ENCODE measurements around the gene GRIK4.

- TF ChIP-seq CTCF (conservative IDR thresholded peaks at IDR 0.05; ENCODE audit: low read length) = no peak
- TF ChIP-seq EZH2phosphoT487 (IDR thresholded peaks at IDR 0.05; ENCODE audit: borderline replicate concordance, low read depth, low read length) = no peak
Measured at GRCh38 chr11:120471994-120472393, 39.6 kb upstream of the GRIK4 start.

Data from OCI-LY7 (cell line).